ENCODE results near the gene PRPF8. TPM values are rescaled to one million over a fixed set of nuclear protein-coding genes. Genes with fewer than 3 reads are reported as not detected.
A peak's percentile ranks its signal among the peaks of the same experiment; 100 is the strongest.

PRPF8 gene
- total and polyA plus RNA-seq, 2 of the 13 experiments (the other 11 are each of a cell fraction or from before 2014, with no cell fraction given), result 112 to 179 TPM

GRCh38 chr17:1684378-1685189 is at the start of gene PRPF8 (continued):
- TF ChIP-seq ZNF781 (CRISPR knock-in tag; IDR thresholded peaks at IDR 0.05; ENCODE audit: borderline replicate concordance, not compliant biosample characterization) (peak; percentile 54), SUZ12 (IDR thresholded peaks at IDR 0.05; ENCODE audit: low read depth, low read length) (no peak), PAF1 (CRISPR knock-in tag; IDR thresholded peaks at IDR 0.05) (no peak), HNF1B (CRISPR knock-in tag; IDR thresholded peaks at IDR 0.05) (no peak; the same call in none of the 2 replicates), ZNF839 (CRISPR knock-in tag; IDR thresholded peaks at IDR 0.05; ENCODE audit: borderline replicate concordance) (no peak), ZNF709 (CRISPR knock-in tag; IDR thresholded peaks at IDR 0.05) (peak; percentile 75; the same call in 1 of the 2 replicates), AHR (CRISPR knock-in tag; IDR thresholded peaks at IDR 0.05) (peak; percentile 69; the same call in 1 of the 2 replicates), ZNF639 (CRISPR knock-in tag; conservative IDR thresholded peaks at IDR 0.05) (no peak), ZNF33B (CRISPR knock-in tag; IDR thresholded peaks at IDR 0.05) (no peak), ZFP1 (CRISPR knock-in tag; IDR thresholded peaks at IDR 0.05) (no peak), ZNF280D (CRISPR knock-in tag; IDR thresholded peaks at IDR 0.05) (peak; percentile 88), NFE2 (CRISPR knock-in tag; IDR thresholded peaks at IDR 0.05) (no peak), KLF13 (CRISPR knock-in tag; IDR thresholded peaks at IDR 0.05) (no peak), ZNF790 (CRISPR knock-in tag; IDR thresholded peaks at IDR 0.05; ENCODE audit: borderline replicate concordance) (no peak), NR2F1 (CRISPR knock-in tag; IDR thresholded peaks at IDR 0.05) (no peak), HNRNPUL1 (IDR thresholded peaks at IDR 0.05; ENCODE audit: low read depth, low read length) (no peak)
- TF ChIP-seq, protein P1, sequence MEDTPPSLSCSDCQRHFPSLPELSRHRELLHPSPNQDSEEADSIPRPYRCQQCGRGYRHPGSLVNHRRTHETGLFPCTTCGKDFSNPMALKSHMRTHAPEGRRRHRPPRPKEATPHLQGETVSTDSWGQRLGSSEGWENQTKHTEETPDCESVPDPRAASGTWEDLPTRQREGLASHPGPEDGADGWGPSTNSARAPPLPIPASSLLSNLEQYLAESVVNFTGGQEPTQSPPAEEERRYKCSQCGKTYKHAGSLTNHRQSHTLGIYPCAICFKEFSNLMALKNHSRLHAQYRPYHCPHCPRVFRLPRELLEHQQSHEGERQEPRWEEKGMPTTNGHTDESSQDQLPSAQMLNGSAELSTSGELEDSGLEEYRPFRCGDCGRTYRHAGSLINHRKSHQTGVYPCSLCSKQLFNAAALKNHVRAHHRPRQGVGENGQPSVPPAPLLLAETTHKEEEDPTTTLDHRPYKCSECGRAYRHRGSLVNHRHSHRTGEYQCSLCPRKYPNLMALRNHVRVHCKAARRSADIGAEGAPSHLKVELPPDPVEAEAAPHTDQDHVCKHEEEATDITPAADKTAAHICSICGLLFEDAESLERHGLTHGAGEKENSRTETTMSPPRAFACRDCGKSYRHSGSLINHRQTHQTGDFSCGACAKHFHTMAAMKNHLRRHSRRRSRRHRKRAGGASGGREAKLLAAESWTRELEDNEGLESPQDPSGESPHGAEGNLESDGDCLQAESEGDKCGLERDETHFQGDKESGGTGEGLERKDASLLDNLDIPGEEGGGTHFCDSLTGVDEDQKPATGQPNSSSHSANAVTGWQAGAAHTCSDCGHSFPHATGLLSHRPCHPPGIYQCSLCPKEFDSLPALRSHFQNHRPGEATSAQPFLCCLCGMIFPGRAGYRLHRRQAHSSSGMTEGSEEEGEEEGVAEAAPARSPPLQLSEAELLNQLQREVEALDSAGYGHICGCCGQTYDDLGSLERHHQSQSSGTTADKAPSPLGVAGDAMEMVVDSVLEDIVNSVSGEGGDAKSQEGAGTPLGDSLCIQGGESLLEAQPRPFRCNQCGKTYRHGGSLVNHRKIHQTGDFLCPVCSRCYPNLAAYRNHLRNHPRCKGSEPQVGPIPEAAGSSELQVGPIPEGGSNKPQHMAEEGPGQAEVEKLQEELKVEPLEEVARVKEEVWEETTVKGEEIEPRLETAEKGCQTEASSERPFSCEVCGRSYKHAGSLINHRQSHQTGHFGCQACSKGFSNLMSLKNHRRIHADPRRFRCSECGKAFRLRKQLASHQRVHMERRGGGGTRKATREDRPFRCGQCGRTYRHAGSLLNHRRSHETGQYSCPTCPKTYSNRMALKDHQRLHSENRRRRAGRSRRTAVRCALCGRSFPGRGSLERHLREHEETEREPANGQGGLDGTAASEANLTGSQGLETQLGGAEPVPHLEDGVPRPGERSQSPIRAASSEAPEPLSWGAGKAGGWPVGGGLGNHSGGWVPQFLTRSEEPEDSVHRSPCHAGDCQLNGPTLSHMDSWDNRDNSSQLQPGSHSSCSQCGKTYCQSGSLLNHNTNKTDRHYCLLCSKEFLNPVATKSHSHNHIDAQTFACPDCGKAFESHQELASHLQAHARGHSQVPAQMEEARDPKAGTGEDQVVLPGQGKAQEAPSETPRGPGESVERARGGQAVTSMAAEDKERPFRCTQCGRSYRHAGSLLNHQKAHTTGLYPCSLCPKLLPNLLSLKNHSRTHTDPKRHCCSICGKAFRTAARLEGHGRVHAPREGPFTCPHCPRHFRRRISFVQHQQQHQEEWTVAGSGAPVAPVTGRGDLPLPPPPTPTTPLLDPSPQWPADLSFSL (CRISPR knock-in tag; IDR thresholded peaks at IDR 0.05), result no peak
